ENCODE data around the gene PUS3.

PUS3 gene

DNA sequence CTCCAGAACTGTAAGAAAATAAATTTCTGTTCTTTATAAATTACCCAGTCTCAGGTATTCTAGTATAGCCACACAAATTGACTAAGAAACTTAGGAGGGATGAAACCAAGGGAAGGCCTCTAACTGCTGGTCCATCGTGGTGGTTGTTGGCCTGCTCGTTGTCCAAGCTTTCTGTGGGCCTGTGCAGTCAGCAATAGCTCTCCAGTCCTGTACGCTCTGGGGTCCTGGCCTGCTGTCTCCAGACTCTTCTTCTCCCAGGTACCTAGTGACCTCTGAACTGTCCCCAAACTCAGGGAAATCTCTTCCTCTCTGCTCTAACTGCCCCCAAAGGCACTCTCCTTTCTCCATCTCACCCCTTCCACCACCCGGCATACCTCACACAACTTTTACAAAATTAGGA lies 37.1 kb upstream of the PUS3 start:
- no peaks in the 10 kb centered on the region for H3K36me3 ChIP-seq (ENCODE audit: control insufficient read depth in 5 of 5, insufficient read depth in 5 of 5, low read length in 5 of 5)
- H3K9ac ChIP-seq (ENCODE audit: low read length in 5 of 5) = no peak overlapping the region
- H3K27me3 ChIP-seq (ENCODE audit: control insufficient read depth in 5 of 5, insufficient read depth in 4 of 5, low read length in 5 of 5) = no peaks in the 10 kb centered on the region
- H3K4me1 ChIP-seq (ENCODE audit: control insufficient read depth in 5 of 5, insufficient read depth in 5 of 5, low read length in 5 of 5) = peaks cover 0 to 13% (median 5%) of the 10 kb centered on the region in 5 donors
- H3K9me3 ChIP-seq (ENCODE audit: control insufficient read depth in 5 of 5, low read length in 5 of 5) = no peaks in the 10 kb centered on the region
- H3K4me3 ChIP-seq (ENCODE audit: low read depth in 1 of 5, low read length in 5 of 5) = no peak overlapping the region
- no peak overlapping the region for H3K27ac ChIP-seq (ENCODE audit: low read depth, low read length)

- H3K9me3 ChIP-seq (ENCODE audit: control insufficient read depth in 5 of 5, low read length in 5 of 5) = no peaks in the 10 kb centered on the region
- peaks cover 0 to 13% (median 5%) of the 10 kb centered on the region in 5 donors for H3K4me1 ChIP-seq (ENCODE audit: control insufficient read depth in 5 of 5, insufficient read depth in 5 of 5, low read length in 5 of 5)
- H3K36me3 ChIP-seq (ENCODE audit: control insufficient read depth in 5 of 5, insufficient read depth in 5 of 5, low read length in 5 of 5) = no peaks in the 10 kb centered on the region
- no peaks in the 10 kb centered on the region for H3K27me3 ChIP-seq (ENCODE audit: control insufficient read depth in 5 of 5, insufficient read depth in 4 of 5, low read length in 5 of 5)
- H3K9ac ChIP-seq (ENCODE audit: low read length in 5 of 5) = no peak overlapping the region
- H3K27ac ChIP-seq (ENCODE audit: low read depth, low read length) = no peak overlapping the region
- no peak overlapping the region for H3K4me3 ChIP-seq (ENCODE audit: low read depth in 1 of 5, low read length in 5 of 5)
Measured at GRCh38 chr11:125939081-125939521, 36.1 kb upstream of the PUS3 start.

- H3K27ac ChIP-seq (ENCODE audit: low read depth, low read length) = no peak overlapping the region
- peaks cover 0 to 13% (median 5%) of the 10 kb centered on the region in 5 donors for H3K4me1 ChIP-seq (ENCODE audit: control insufficient read depth in 5 of 5, insufficient read depth in 5 of 5, low read length in 5 of 5)
- no peaks in the 10 kb centered on the region for H3K36me3 ChIP-seq (ENCODE audit: control insufficient read depth in 5 of 5, insufficient read depth in 5 of 5, low read length in 5 of 5)
- no peak overlapping the region for H3K9ac ChIP-seq (ENCODE audit: low read length in 5 of 5)
- H3K9me3 ChIP-seq (ENCODE audit: control insufficient read depth in 5 of 5, low read length in 5 of 5) = no peaks in the 10 kb centered on the region
- no peaks in the 10 kb centered on the region for H3K27me3 ChIP-seq (ENCODE audit: control insufficient read depth in 5 of 5, insufficient read depth in 4 of 5, low read length in 5 of 5)
- no peak overlapping the region for H3K4me3 ChIP-seq (ENCODE audit: low read depth in 1 of 5, low read length in 5 of 5)
Measured at GRCh38 chr11:125938418-125938817, 35.4 kb upstream of the PUS3 start.

GRCh38 chr11:125935618-125936199 lies 32.7 kb upstream of the PUS3 start:
- no peaks in the 10 kb centered on the region for H3K9me3 ChIP-seq (ENCODE audit: control insufficient read depth in 5 of 5, low read length in 5 of 5)
- H3K27ac ChIP-seq (ENCODE audit: low read depth, low read length) = no peak overlapping the region
- H3K27me3 ChIP-seq (ENCODE audit: control insufficient read depth in 5 of 5, insufficient read depth in 4 of 5, low read length in 5 of 5) = no peaks in the 10 kb centered on the region
- H3K9ac ChIP-seq (ENCODE audit: low read length in 5 of 5) = no peak overlapping the region
- H3K36me3 ChIP-seq (ENCODE audit: control insufficient read depth in 5 of 5, insufficient read depth in 5 of 5, low read length in 5 of 5) = no peaks in the 10 kb centered on the region
- H3K4me1 ChIP-seq (ENCODE audit: control insufficient read depth in 5 of 5, insufficient read depth in 5 of 5, low read length in 5 of 5) = no peaks in the 10 kb centered on the region
- H3K4me3 ChIP-seq (ENCODE audit: low read depth in 1 of 5, low read length in 5 of 5) = no peak overlapping the region

GRCh38 chr11:125935056-125935455 lies 32.0 kb upstream of the PUS3 start:
- Histone ChIP-seq H3K27me3 (ENCODE audit: control insufficient read depth in 5 of 5, insufficient read depth in 4 of 5, low read length in 5 of 5) (no peaks in the 10 kb centered on the region), H3K9ac (ENCODE audit: low read length in 5 of 5) (no peak overlapping the region), H3K4me3 (ENCODE audit: low read depth in 1 of 5, low read length in 5 of 5) (no peak overlapping the region), H3K27ac (ENCODE audit: low read depth, low read length) (no peak overlapping the region), H3K36me3 (ENCODE audit: control insufficient read depth in 5 of 5, insufficient read depth in 5 of 5, low read length in 5 of 5) (no peaks in the 10 kb centered on the region), H3K4me1 (ENCODE audit: control insufficient read depth in 5 of 5, insufficient read depth in 5 of 5, low read length in 5 of 5) (no peaks in the 10 kb centered on the region), H3K9me3 (ENCODE audit: control insufficient read depth in 5 of 5, low read length in 5 of 5) (no peaks in the 10 kb centered on the region)

DNA sequence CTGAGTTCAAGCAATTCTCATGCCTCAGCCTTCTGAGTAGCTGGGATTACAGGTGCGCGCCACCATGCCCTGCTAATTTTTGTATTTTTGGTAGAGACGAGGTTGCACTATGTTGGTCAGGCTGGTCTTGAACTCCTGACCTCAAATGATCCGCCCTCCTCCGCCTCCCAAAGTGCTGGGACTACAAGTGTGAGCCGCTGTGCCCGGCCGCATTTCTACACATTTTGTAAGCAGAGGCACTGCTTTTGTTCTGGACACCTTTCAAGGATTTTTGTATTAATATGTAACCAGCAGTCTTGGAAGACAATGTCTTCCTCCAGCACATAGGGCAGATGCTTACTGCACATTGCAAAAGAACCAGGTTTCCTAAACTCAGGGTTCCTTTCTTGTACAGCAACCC lies 31.5 kb upstream of the PUS3 start:
- no peaks in the 10 kb centered on the region for H3K27me3 ChIP-seq (ENCODE audit: control insufficient read depth in 5 of 5, insufficient read depth in 4 of 5, low read length in 5 of 5)

DNA sequence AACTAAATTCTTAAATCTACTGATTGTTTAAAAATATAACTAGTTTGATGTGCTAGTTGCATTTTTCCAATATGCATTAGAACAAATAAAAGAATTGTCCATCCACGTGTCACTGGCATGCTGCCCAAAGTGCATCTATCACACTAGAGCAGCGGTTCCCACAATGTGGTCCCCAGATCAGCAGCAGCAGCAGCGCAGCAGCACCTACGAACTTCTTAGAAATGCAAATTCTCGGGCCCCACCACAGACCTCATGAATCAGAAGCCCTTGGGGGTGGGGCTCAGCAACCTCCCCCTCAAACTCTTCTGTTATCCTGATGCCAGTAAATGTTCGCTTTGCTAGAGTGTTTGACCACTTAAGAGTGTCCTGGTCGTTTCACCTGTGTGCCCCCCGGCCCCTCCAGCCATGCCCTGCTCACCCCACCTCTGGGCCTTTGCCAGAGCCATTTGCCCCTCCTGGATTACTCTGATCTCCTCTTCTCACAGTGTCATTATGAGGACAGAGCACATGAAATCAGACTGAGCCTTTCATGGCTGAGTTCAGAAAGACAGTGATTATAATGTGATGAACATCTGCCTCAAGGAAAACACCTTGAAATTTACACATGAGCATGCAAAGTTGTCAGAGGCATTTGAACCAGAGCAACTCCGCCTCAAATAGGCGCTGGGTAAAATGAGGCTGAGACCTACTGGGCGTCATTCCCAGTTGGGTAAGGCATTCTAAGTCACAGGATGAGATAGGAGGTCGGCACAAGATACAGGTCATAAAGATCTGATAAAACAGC lies 30.2 kb upstream of the PUS3 start:
- no peak overlapping the region for H3K4me3 ChIP-seq (ENCODE audit: low read depth in 1 of 5, low read length in 5 of 5)
- H3K36me3 ChIP-seq (ENCODE audit: control insufficient read depth in 5 of 5, insufficient read depth in 5 of 5, low read length in 5 of 5) = no peaks in the 10 kb centered on the region
- H3K27ac ChIP-seq (ENCODE audit: low read depth, low read length) = no peak overlapping the region
- no peaks in the 10 kb centered on the region for H3K9me3 ChIP-seq (ENCODE audit: control insufficient read depth in 5 of 5, low read length in 5 of 5)
- H3K9ac ChIP-seq (ENCODE audit: low read length in 5 of 5) = no peak overlapping the region
- no peaks in the 10 kb centered on the region for H3K27me3 ChIP-seq (ENCODE audit: control insufficient read depth in 5 of 5, insufficient read depth in 4 of 5, low read length in 5 of 5)
- no peaks in the 10 kb centered on the region for H3K4me1 ChIP-seq (ENCODE audit: control insufficient read depth in 5 of 5, insufficient read depth in 5 of 5, low read length in 5 of 5)

More for the DNA sequence above, 31.5 kb upstream of the PUS3 start:
- Histone ChIP-seq H3K27ac (ENCODE audit: low read depth, low read length) (no peak overlapping the region), H3K9ac (ENCODE audit: low read length in 5 of 5) (no peak overlapping the region), H3K4me1 (ENCODE audit: control insufficient read depth in 5 of 5, insufficient read depth in 5 of 5, low read length in 5 of 5) (no peaks in the 10 kb centered on the region), H3K36me3 (ENCODE audit: control insufficient read depth in 5 of 5, insufficient read depth in 5 of 5, low read length in 5 of 5) (no peaks in the 10 kb centered on the region), H3K9me3 (ENCODE audit: control insufficient read depth in 5 of 5, low read length in 5 of 5) (no peaks in the 10 kb centered on the region), H3K4me3 (ENCODE audit: low read depth in 1 of 5, low read length in 5 of 5) (no peak overlapping the region)

DNA sequence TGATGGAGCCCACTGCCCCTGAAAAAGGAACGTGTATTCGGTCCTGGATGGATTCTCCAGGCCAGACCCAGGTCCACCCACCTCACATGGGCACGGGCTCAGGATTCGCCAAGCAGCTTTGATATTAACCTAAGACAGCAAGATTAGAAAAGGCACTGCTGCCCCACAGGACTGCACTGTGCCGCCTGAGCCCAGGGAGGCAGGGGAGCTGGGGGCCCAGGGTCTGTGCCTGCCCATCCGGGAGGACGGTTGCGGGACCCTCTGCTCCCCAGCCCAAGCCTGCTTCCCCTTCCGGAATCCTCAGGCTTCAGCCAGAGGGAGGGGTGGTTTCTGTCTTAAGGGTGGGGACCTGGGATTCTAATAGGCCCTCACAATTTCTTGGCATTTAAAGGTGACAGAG lies 29.3 kb upstream of the PUS3 start:
- no peak overlapping the region for H3K4me3 ChIP-seq (ENCODE audit: low read depth in 1 of 5, low read length in 5 of 5)
- no peaks in the 10 kb centered on the region for H3K9me3 ChIP-seq (ENCODE audit: control insufficient read depth in 5 of 5, low read length in 5 of 5)
- no peaks in the 10 kb centered on the region for H3K4me1 ChIP-seq (ENCODE audit: control insufficient read depth in 5 of 5, insufficient read depth in 5 of 5, low read length in 5 of 5)
- no peak overlapping the region for H3K27ac ChIP-seq (ENCODE audit: low read depth, low read length)
- no peak overlapping the region for H3K9ac ChIP-seq (ENCODE audit: low read length in 5 of 5)
- no peaks in the 10 kb centered on the region for H3K27me3 ChIP-seq (ENCODE audit: control insufficient read depth in 5 of 5, insufficient read depth in 4 of 5, low read length in 5 of 5)
- H3K36me3 ChIP-seq (ENCODE audit: control insufficient read depth in 5 of 5, insufficient read depth in 5 of 5, low read length in 5 of 5) = no peaks in the 10 kb centered on the region

DNA sequence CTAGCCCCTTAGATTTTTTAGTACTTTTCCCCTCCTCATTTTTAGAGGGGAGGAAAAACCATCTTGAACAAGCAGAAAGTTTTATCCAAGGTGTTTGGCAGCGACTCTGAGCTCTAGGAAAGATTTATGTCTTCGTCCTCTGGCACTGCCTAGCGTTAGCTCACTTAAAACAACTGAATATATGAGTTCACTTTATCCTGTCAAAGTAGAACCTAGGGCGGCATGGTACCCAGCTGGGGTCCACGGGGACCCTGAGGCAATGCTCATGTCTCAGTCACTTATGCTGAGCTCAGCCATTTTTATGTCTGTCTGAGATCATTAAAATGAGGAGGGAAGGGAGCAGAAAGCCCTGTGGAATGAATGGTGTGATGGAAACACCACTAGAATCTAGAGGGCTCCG lies 28.7 kb upstream of the PUS3 start:
- Histone ChIP-seq H3K27ac (ENCODE audit: low read depth, low read length) (no peak overlapping the region), H3K9ac (ENCODE audit: low read length in 5 of 5) (no peak overlapping the region), H3K4me1 (ENCODE audit: control insufficient read depth in 5 of 5, insufficient read depth in 5 of 5, low read length in 5 of 5) (no peaks in the 10 kb centered on the region), H3K9me3 (ENCODE audit: control insufficient read depth in 5 of 5, low read length in 5 of 5) (no peaks in the 10 kb centered on the region), H3K36me3 (ENCODE audit: control insufficient read depth in 5 of 5, insufficient read depth in 5 of 5, low read length in 5 of 5) (no peaks in the 10 kb centered on the region), H3K4me3 (ENCODE audit: low read depth in 1 of 5, low read length in 5 of 5) (no peak overlapping the region), H3K27me3 (ENCODE audit: control insufficient read depth in 5 of 5, insufficient read depth in 4 of 5, low read length in 5 of 5) (no peaks in the 10 kb centered on the region)

DNA sequence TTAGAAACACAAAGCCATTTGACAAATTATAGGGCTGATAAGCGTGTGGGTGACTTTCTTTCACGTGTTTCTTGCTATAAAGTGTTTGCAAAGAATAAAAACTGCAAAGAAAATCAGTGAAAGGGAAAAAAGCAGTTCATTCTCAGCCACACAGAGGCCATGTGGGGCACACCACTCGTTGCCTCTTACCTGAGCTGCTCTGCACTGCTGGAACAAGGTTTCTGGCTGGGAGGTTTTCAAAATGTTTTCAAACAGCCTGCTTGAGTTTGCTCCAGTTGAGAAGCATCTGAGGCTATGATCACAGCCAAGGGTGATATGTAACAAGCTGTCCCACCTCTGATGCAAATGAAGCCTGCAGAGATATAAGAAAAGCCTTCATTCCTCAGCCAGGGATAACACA lies 28.1 kb upstream of the PUS3 start:
- Histone ChIP-seq H3K9ac (ENCODE audit: low read length in 5 of 5) (no peak overlapping the region), H3K9me3 (ENCODE audit: control insufficient read depth in 5 of 5, low read length in 5 of 5) (no peaks in the 10 kb centered on the region), H3K36me3 (ENCODE audit: control insufficient read depth in 5 of 5, insufficient read depth in 5 of 5, low read length in 5 of 5) (no peaks in the 10 kb centered on the region), H3K27me3 (ENCODE audit: control insufficient read depth in 5 of 5, insufficient read depth in 4 of 5, low read length in 5 of 5) (no peaks in the 10 kb centered on the region), H3K4me3 (ENCODE audit: low read depth in 1 of 5, low read length in 5 of 5) (no peak overlapping the region), H3K27ac (ENCODE audit: low read depth, low read length) (no peak overlapping the region), H3K4me1 (ENCODE audit: control insufficient read depth in 5 of 5, insufficient read depth in 5 of 5, low read length in 5 of 5) (no peaks in the 10 kb centered on the region)

Measured in subcutaneous abdominal adipose tissue (tissue), 5 donors.